ENCODE data around the gene PSTK.

Gene PSTK

GRCh38 chr10:123019941-123020703 lies 39.9 kb downstream of the PSTK start:
- DNase-seq (ENCODE audit: low spot score), result no peak

- peak; percentile 42 for DNase-seq (ENCODE audit: low spot score)
These were observed 41.3 kb downstream of the PSTK start for GRCh38 chr10:123021517-123021916.

DNA sequence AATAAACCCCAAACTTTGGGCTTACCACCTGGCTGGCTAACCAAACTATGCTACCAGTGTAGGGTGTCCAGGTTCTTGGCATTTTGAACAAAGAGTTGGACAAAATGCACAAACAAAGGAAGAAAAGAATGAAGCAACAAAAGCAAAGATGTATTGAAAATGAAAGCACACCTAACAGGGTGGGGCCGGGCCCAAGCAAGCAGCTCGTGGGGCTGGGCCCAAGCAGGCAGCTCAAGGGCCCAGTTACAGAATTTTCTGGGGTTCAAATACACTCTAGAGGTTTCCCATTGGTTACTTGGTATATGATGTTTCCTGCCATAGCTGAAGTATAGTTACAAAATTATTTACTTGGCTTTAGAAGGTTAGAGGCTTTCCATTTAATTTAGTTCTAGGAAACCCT lies 44.3 kb downstream of the PSTK start:
- no peak for DNase-seq (ENCODE audit: low spot score)

- DNase-seq (ENCODE audit: low spot score), result no peak
These were observed 46.1 kb downstream of the PSTK start for GRCh38 chr10:123026302-123026701.

GRCh38 chr10:123027861-123028260 lies 47.7 kb downstream of the PSTK start:
- DNase-seq (ENCODE audit: low spot score), result no peak

- DNase-seq (ENCODE audit: low spot score), result no peak
These were observed 50.9 kb downstream of the PSTK start for GRCh38 chr10:123031124-123031523.

- no peak for DNase-seq (ENCODE audit: low spot score)
These were observed 54.1 kb downstream of the PSTK start for GRCh38 chr10:123034332-123034731.

DNA sequence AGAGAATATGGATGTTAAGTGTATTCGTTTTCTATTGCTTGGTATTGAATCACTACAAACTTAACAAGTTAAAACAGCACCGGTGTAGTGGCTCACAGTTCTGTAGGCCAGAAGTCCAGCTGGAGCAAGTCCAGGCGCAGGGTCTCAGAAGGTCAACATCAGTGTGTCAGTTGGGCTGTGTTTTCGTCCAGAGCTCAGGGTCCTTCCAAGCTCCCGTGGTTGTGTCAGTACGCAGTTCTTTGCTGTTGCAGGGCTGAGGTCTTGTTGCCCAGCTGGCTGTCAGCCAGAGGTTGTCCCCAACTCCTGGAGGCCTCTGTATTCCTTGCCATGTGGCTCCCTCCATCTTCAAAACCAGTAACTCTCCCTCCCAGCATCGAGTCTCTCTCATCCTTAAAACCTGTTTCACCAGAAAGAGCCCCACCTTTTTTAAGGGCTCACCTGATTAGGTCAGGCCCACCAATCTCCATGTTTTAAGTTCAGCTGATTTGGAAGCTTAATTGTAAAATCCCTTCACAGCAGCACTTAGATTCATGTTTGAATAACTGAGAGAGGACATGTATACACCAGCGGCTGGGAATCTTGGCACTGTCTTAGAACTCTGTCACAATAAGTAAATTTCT lies 55.4 kb downstream of the PSTK start:
- no peak for DNase-seq (ENCODE audit: low spot score)

DNA sequence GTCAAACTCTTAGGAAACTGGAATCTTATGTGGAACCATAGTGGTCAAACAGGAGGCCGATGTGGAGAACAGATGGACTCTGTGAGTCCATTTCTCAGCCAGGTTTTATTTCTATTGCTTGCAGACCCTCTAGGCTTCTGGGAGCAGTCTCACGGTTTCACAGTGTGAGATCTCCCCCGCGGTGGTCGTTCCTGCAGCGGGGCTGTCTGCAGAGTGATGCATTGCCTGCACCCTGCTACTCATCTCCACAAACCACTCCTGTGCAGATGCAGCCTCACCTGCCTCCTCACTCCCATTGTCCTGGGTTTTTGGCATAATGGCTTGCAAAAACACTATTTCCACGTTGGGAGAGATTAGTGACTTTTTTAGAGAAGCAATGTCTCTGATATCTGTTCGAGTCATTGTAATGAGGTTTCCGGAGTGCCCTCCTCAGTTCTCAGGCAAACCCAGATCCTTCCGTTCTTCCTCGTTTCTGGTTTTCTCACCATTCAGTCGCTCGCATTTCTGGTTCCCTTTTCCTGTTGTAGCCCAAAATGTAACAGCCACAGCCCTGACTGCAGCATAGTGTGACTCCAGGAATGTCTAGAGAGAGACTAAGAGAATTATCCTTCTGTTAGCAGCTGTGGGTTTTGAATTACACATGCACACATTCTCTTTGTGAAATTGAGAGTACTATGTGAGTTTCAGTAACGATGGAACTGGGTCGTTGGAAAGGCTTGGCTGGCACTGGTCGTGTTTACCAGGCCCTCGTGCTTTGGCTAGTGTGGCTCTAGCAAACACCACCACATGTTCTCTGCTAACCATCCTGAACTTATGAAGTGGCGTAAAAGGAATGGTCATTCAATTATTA lies 58.8 kb downstream of the PSTK start:
- no peak for DNase-seq (ENCODE audit: low spot score)

DNA sequence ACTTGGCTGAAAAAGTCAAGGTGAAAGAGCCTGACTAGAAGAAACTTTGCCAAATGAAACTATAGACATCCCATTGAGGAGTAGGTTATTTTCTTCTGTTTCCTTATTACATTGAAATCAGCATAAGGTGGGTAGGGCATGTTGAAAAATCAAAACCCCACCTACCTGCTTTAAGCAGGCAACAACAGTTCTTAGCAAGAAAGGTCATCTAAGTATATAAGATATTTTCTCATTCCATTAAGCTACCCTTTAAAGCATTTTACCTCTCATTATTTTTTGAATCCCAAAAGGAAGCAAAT lies 59.4 kb downstream of the PSTK start:
- DNase-seq (ENCODE audit: low spot score), result no peak

Data from NAMALWA (cell line).